Fibroblast of villous mesenchyme (primary cell): ENCODE measurements around the gene SNX8. TPM values are rescaled to one million over a fixed set of nuclear protein-coding genes. Genes with fewer than 3 reads are reported as not detected.
"Not testable (repeated sequence)": the region's sequence is repeated elsewhere in the genome, so short reads cannot be mapped to it uniquely, and the experiment has no call there.

Experiments used
- DNase-seq: peaks from one replicate; pipeline ENCODE4 v3.0.0-alpha.2; 2010; ENCODE audit warnings: low read depth
- H3K4me3 ChIP-seq: 2 replicates; pipeline ENCODE4 v1.5.1; 2011; ENCODE audit warnings: low read depth, mild to moderate bottlenecking, low read length
- CTCF ChIP-seq: IDR thresholded peaks from 2 replicates; pipeline ENCODE4 v1.5.1; 2012; ENCODE audit warnings: low read depth, mild to moderate bottlenecking, low read length; ENCODE audit not compliant: insufficient read depth
- total RNA-seq: library from RNA; depleted of rRNA; stranded (reverse); fragments of >200 nt; gene quantifications from 2 replicates; pipeline ENCODE4 v1.2.3, GENCODE V29; 2012

The SNX8 gene
- total RNA-seq, 1 donor: 17.7 TPM

- no peak overlapping the region for H3K4me3 ChIP-seq
- TF ChIP-seq CTCF: no peak
- no peak for DNase-seq
Measured at GRCh38 chr7:2350861-2351260, 36.6 kb upstream of the SNX8 start.

GRCh38 chr7:2350055-2350454 lies 35.8 kb upstream of the SNX8 start:
- no peak for DNase-seq
- TF ChIP-seq CTCF: no peak
- no peak overlapping the region for H3K4me3 ChIP-seq

- DNase-seq: not testable (repeated sequence)
- H3K4me3 ChIP-seq: peak overlapping the region; percentile 12
Measured at GRCh38 chr7:2347351-2348063, 33.3 kb upstream of the SNX8 start.

- H3K4me3 ChIP-seq: no peak overlapping the region
- DNase-seq: no peak
- no peak for TF ChIP-seq CTCF
Measured at GRCh38 chr7:2336626-2337299, 22.5 kb upstream of the SNX8 start.

- DNase-seq, H3K4me3 ChIP-seq: not testable (repeated sequence)
Measured at GRCh38 chr7:2332606-2333231, 18.5 kb upstream of the SNX8 start.

GRCh38 chr7:2331707-2332106 lies 17.5 kb upstream of the SNX8 start:
- H3K4me3 ChIP-seq: no peak overlapping the region
- no peak for TF ChIP-seq CTCF
- DNase-seq: no peak

- no peak for TF ChIP-seq CTCF
- DNase-seq: peak; percentile 16
- H3K4me3 ChIP-seq: no peak overlapping the region
Measured at GRCh38 chr7:2330493-2330892, 16.3 kb upstream of the SNX8 start.
